WTC11 (cell line): Measurements from ENCODE around the gene RMI2. TPM values are rescaled to one million over a fixed set of nuclear protein-coding genes. Genes with fewer than 3 reads are reported as not detected.

Experiments used
- ATAC-seq: fragments of 200-7000 bp; cut with Tn5 transposase; 2 replicates; pipeline ENCODE4 v1.10.0; 2021; ENCODE audit warnings: mild to moderate bottlenecking, moderate library complexity
- CTCF ChIA-PET: fragments of 300-600 bp; sonication (Branson Sonifier 250); formaldehyde crosslinking; loops from one replicate; lab custom pipeline; 2021; ENCODE audit warnings: antibody characterized with exemption; lab: Charles Lee
- POLR2A ChIA-PET: fragments of 350-600 bp; sonication (Branson Sonifier 250); formaldehyde crosslinking; loops from one replicate; lab custom pipeline; 2021; ENCODE audit warnings: antibody characterized with exemption; lab: Charles Lee
- DNase-seq: peaks from one replicate; pipeline ENCODE4 v3.0.0; 2021; ENCODE audit warnings: low spot score
- H3K27ac Mint-ChIP-seq: 2 replicates; pipeline ENCODE4 v1.8.0; 2021; ENCODE audit warnings: mixed read lengths
- H3K27me3 Mint-ChIP-seq: 2 replicates; pipeline ENCODE4 v1.8.0; 2021; ENCODE audit warnings: low read depth, mild to moderate bottlenecking, moderate library complexity, mixed read lengths
- H3K36me3 Mint-ChIP-seq: 2 replicates; pipeline ENCODE4 v1.8.0; 2021; ENCODE audit warnings: mixed read lengths
- H3K4me1 Mint-ChIP-seq: 2 replicates; pipeline ENCODE4 v1.8.0; 2022; ENCODE audit warnings: mixed read lengths
- H3K4me3 Mint-ChIP-seq: 2 replicates; pipeline ENCODE4 v1.8.0; 2021; ENCODE audit warnings: mild to moderate bottlenecking, moderate library complexity, mixed read lengths
- H3K9me3 Mint-ChIP-seq: 2 replicates; pipeline ENCODE4 v1.8.0; 2021; ENCODE audit warnings: mixed read lengths
- AFF4 ChIP-seq: sonication (generic); formaldehyde crosslinking; IDR thresholded peaks from 2 replicates; pipeline ENCODE4 v1.8.1; 2023; ENCODE audit warnings: mild to moderate bottlenecking, missing genetic modification reagents, borderline replicate concordance
- E2F1 ChIP-seq: sonication (generic); formaldehyde crosslinking; IDR thresholded peaks from 2 replicates; pipeline ENCODE4 v1.8.0; 2022; ENCODE audit warnings: mild to moderate bottlenecking, missing genetic modification reagents
- FOXJ3 ChIP-seq: sonication (generic); formaldehyde crosslinking; IDR thresholded peaks from 2 replicates; pipeline ENCODE4 v1.9.0; 2021; ENCODE audit warnings: missing genetic modification reagents, mild to moderate bottlenecking, borderline replicate concordance
- FOXP1 ChIP-seq: sonication (generic); formaldehyde crosslinking; IDR thresholded peaks from 2 replicates; pipeline ENCODE4 v1.8.0; 2022; ENCODE audit warnings: missing genetic modification reagents, mild to moderate bottlenecking, moderate library complexity, borderline replicate concordance
- GABPB1 ChIP-seq: sonication (generic); formaldehyde crosslinking; IDR thresholded peaks from 2 replicates; pipeline ENCODE4 v1.8.1; 2023; ENCODE audit warnings: mild to moderate bottlenecking, missing genetic modification reagents
- IRF2 ChIP-seq: sonication (generic); formaldehyde crosslinking; IDR thresholded peaks from 2 replicates; pipeline ENCODE4 v1.8.0; 2022; ENCODE audit warnings: low read depth, missing genetic modification reagents, borderline replicate concordance
- MAX ChIP-seq: sonication (generic); formaldehyde crosslinking; IDR thresholded peaks from 2 replicates; pipeline ENCODE4 v1.8.0; 2022; ENCODE audit warnings: mild to moderate bottlenecking, missing genetic modification reagents
- MYBL2 ChIP-seq: sonication (generic); formaldehyde crosslinking; IDR thresholded peaks from 2 replicates; pipeline ENCODE4 v1.8.1; 2023; ENCODE audit warnings: mild to moderate bottlenecking, moderate library complexity, missing genetic modification reagents
- NFYB ChIP-seq: sonication (generic); formaldehyde crosslinking; conservative IDR thresholded peaks from 2 replicates; pipeline ENCODE4 v1.8.0; 2022; ENCODE audit warnings: low read depth, missing genetic modification reagents
- NR1H2 ChIP-seq: sonication (generic); formaldehyde crosslinking; IDR thresholded peaks from 2 replicates; pipeline ENCODE4 v1.9.0; 2021; ENCODE audit warnings: mild to moderate bottlenecking, moderate library complexity, missing genetic modification reagents
- NR2C2 ChIP-seq: sonication (generic); formaldehyde crosslinking; IDR thresholded peaks from 2 replicates; pipeline ENCODE4 v1.8.0; 2022; ENCODE audit warnings: mild to moderate bottlenecking, missing genetic modification reagents
- PREB ChIP-seq: sonication (generic); formaldehyde crosslinking; IDR thresholded peaks from 2 replicates; pipeline ENCODE4 v1.8.1; 2022; ENCODE audit warnings: mild to moderate bottlenecking, missing genetic modification reagents, moderate library complexity, borderline replicate concordance
- ZBTB21 ChIP-seq: sonication (generic); formaldehyde crosslinking; IDR thresholded peaks from 2 replicates; pipeline ENCODE4 v1.8.1; 2023; ENCODE audit warnings: mild to moderate bottlenecking, missing genetic modification reagents, borderline replicate concordance
- ZNF263 ChIP-seq: sonication (generic); formaldehyde crosslinking; IDR thresholded peaks from 2 replicates; pipeline ENCODE4 v1.8.1; 2022; ENCODE audit warnings: low read depth, mild to moderate bottlenecking, moderate library complexity, missing genetic modification reagents
- ZNF416 ChIP-seq: fragments of 250-450 bp; sonication (Bioruptor Pico); IDR thresholded peaks from 2 replicates; pipeline ENCODE4 v1.9.0; 2021; ENCODE audit warnings: mild to moderate bottlenecking, inconsistent platforms
- ZNF512 ChIP-seq: sonication (generic); formaldehyde crosslinking; IDR thresholded peaks from 2 replicates; pipeline ENCODE4 v1.8.1; 2022; ENCODE audit warnings: missing genetic modification reagents, borderline replicate concordance
- ZNF532 ChIP-seq: fragments of 250-450 bp; sonication (Bioruptor Pico); IDR thresholded peaks from 2 replicates; pipeline ENCODE4 v1.9.0; 2021; ENCODE audit warnings: mild to moderate bottlenecking, borderline replicate concordance
- total RNA-seq: library from RNA; stranded (reverse); gene quantifications from 3 replicates; pipeline ENCODE4 v1.2.3, GENCODE V29; 2021

The RMI2 gene
- total RNA-seq, 1 experiment from 2014 or later, result 79.0 TPM

GRCh38 chr16:11350921-11351335, 5.7 kb downstream of the RMI2 start:
- peaks cover 43% of the 10 kb centered on the region for H3K36me3 Mint-ChIP-seq
- TF ChIP-seq ZNF532 (CRISPR knock-in tag) (no peak), ZNF512 (no peak), MYBL2 (no peak), PREB (CRISPR knock-in tag) (no peak), ZNF263 (CRISPR knock-in tag) (no peak), NR2C2 (CRISPR knock-in tag) (no peak), NFYB (no peak), E2F1 (CRISPR knock-in tag) (no peak), ZNF416 (CRISPR knock-in tag) (no peak), MAX (CRISPR knock-in tag) (no peak), GABPB1 (CRISPR knock-in tag) (no peak), NR1H2 (CRISPR knock-in tag) (no peak), IRF2 (CRISPR knock-in tag) (no peak), ZBTB21 (CRISPR knock-in tag) (no peak), FOXJ3 (CRISPR knock-in tag) (no peak), AFF4 (no peak), FOXP1 (CRISPR knock-in tag) (no peak)
- TF ChIP-seq, all 79 proteins: peak for 0
- ChIA-PET POLR2A (interaction anchor here (1.2 to 3.5 kb wide), 2 partner anchors 21 to 95 kb away, joined by 3 to 10 read pairs; partner anchors contain the start of gene SOCS1), CTCF (interaction anchor here (0.6 to 1.9 kb wide), 2 partner anchors 21 to 89 kb away, joined by 3 to 9 read pairs; no protein-coding TSS in a partner anchor)
- DNase-seq (no peak), ATAC-seq (no peak)
- Mint-ChIP-seq H3K9me3 (peaks cover 7% of the 10 kb centered on the region), H3K4me1 (peaks cover 77% of the 10 kb centered on the region), H3K27ac (peak overlapping the region; percentile 20), H3K27me3 (no peaks in the 10 kb centered on the region), H3K4me3 (no peak overlapping the region)
